Large intestine (tissue), 3 donors: ENCODE data around the gene ZFR. TPM values are rescaled to one million over a fixed set of nuclear protein-coding genes. Genes with fewer than 3 reads are reported as not detected.
"Not testable (repeated sequence)": the region's sequence is repeated elsewhere in the genome, so short reads cannot be mapped to it uniquely, and the experiment has no call there.

Experiments used
- DNase-seq, 2 donors: peaks; one replicate each; pipeline versions ENCODE4 v3.0.0 to v3.0.0-alpha.2; 2013
- H3K27ac ChIP-seq: one replicate; pipeline ENCODE4 v1.5.1; 2013; ENCODE audit warnings: low read length
- H3K27me3 ChIP-seq: 2 replicates; pipeline ENCODE4 v1.6.1; 2013; ENCODE audit warnings: low read length; ENCODE audit not compliant: control insufficient read depth, insufficient read depth
- H3K36me3 ChIP-seq: 2 replicates; pipeline ENCODE4 v1.6.1; 2013; ENCODE audit warnings: low read length; ENCODE audit not compliant: control insufficient read depth, insufficient read depth
- H3K4me1 ChIP-seq: one replicate; pipeline ENCODE4 v1.6.1; 2013; ENCODE audit warnings: low read length; ENCODE audit not compliant: control insufficient read depth, insufficient read depth
- H3K4me3 ChIP-seq: one replicate; pipeline ENCODE4 v1.5.1; 2013; ENCODE audit warnings: low read length
- H3K9me3 ChIP-seq: one replicate; pipeline ENCODE4 v1.6.1; 2013; ENCODE audit warnings: mild to moderate bottlenecking, low read depth, low read length, moderate library complexity; ENCODE audit not compliant: control insufficient read depth
- WGBS: methylation state at CpG from one replicate; pipeline ENCODE4 v1.1.5; 2013; ENCODE audit warnings: low lambda C conversion rate; ENCODE audit not compliant: insufficient coverage; 5-methylcytosine and 5-hydroxymethylcytosine counted together
- polyA plus RNA-seq: library from polyadenylated mRNA; unstranded; fragments of 120-200 nt; gene quantifications from one replicate; pipeline ENCODE4 v1.2.1, GENCODE V29; 2013

Gene ZFR
- polyA plus RNA-seq, 1 donor, result 75.2 TPM

GRCh38 chr5:32454821-32455220 is 10.3 kb upstream of the ZFR start:
- Histone ChIP-seq H3K4me1 (no peaks in the 10 kb centered on the region), H3K36me3 (no peaks in the 10 kb centered on the region), H3K27me3 (no peaks in the 10 kb centered on the region), H3K27ac (no peak overlapping the region), H3K4me3 (no peak overlapping the region), H3K9me3 (no peaks in the 10 kb centered on the region)
- no CpG with 5 or more reads among the region's 5 CpGs for WGBS
- no peak for DNase-seq

- no peaks in the 10 kb centered on the region for H3K36me3 ChIP-seq
- no CpG with 5 or more reads among the region's 5 CpGs for WGBS
- DNase-seq, result no peak
Observed at GRCh38 chr5:32453916-32454315, 9.4 kb upstream of the ZFR start.

GRCh38 chr5:32452316-32452715 is 7.8 kb upstream of the ZFR start:
- H3K27me3 ChIP-seq, H3K27ac ChIP-seq, H3K9me3 ChIP-seq, H3K36me3 ChIP-seq, H3K4me1 ChIP-seq, DNase-seq, H3K4me3 ChIP-seq: not testable (repeated sequence)
- no CpG with 5 or more reads among the region's 6 CpGs for WGBS

More at GRCh38 chr5:32453916-32454315, 9.4 kb upstream of the ZFR start:
- no peak overlapping the region for H3K27ac ChIP-seq
- H3K9me3 ChIP-seq, result no peaks in the 10 kb centered on the region
- H3K27me3 ChIP-seq, result no peaks in the 10 kb centered on the region
- no peaks in the 10 kb centered on the region for H3K4me1 ChIP-seq
- no peak overlapping the region for H3K4me3 ChIP-seq

GRCh38 chr5:32450952-32451351 is 6.4 kb upstream of the ZFR start:
- no peaks in the 10 kb centered on the region for H3K9me3 ChIP-seq
- no peak overlapping the region for H3K27ac ChIP-seq
- no peaks in the 10 kb centered on the region for H3K27me3 ChIP-seq
- H3K4me1 ChIP-seq, result peaks cover 11% of the 10 kb centered on the region
- no peak overlapping the region for H3K4me3 ChIP-seq
- H3K36me3 ChIP-seq, result no peaks in the 10 kb centered on the region
- WGBS, result no CpG with 5 or more reads among the region's 1 CpG
- DNase-seq, result no peak

GRCh38 chr5:32449262-32449661 is 4.7 kb upstream of the ZFR start:
- H3K9me3 ChIP-seq, result no peaks in the 10 kb centered on the region

GRCh38 chr5:32446630-32447029 is 2.1 kb upstream of the ZFR start:
- DNase-seq, result peak; percentile 71 to 88
- WGBS, result no CpG with 5 or more reads among the region's 5 CpGs
- Histone ChIP-seq H3K27me3 (no peaks in the 10 kb centered on the region), H3K27ac (peak overlapping the region; percentile 35), H3K4me3 (no peak overlapping the region), H3K4me1 (peaks cover 25% of the 10 kb centered on the region), H3K36me3 (no peaks in the 10 kb centered on the region), H3K9me3 (no peaks in the 10 kb centered on the region)

More at GRCh38 chr5:32449262-32449661, 4.7 kb upstream of the ZFR start:
- no peak for DNase-seq
- no peaks in the 10 kb centered on the region for H3K27me3 ChIP-seq
- WGBS, result no CpG with 5 or more reads among the region's 2 CpGs
- H3K4me1 ChIP-seq, result peaks cover 17% of the 10 kb centered on the region
- H3K27ac ChIP-seq, result no peak overlapping the region
- H3K36me3 ChIP-seq, result no peaks in the 10 kb centered on the region
- H3K4me3 ChIP-seq, result no peak overlapping the region

GRCh38 chr5:32445831-32446614 is 1.5 kb upstream of the ZFR start:
- H3K27ac ChIP-seq, result peak overlapping the region; percentile 35
- DNase-seq, result no peak
- H3K9me3 ChIP-seq, result no peaks in the 10 kb centered on the region
- no peaks in the 10 kb centered on the region for H3K27me3 ChIP-seq
- no peak overlapping the region for H3K4me3 ChIP-seq
- peaks cover 25% of the 10 kb centered on the region for H3K4me1 ChIP-seq
- 42% methylated on average over 2 of the region's 23 CpGs for WGBS
- no peaks in the 10 kb centered on the region for H3K36me3 ChIP-seq

GRCh38 chr5:32445287-32445758 is 783 bp upstream of the ZFR start:
- Histone ChIP-seq H3K36me3 (no peaks in the 10 kb centered on the region), H3K4me3 (peak overlapping the region; percentile 88), H3K4me1 (peaks cover 25% of the 10 kb centered on the region), H3K27ac (no peak overlapping the region), H3K27me3 (no peaks in the 10 kb centered on the region), H3K9me3 (no peaks in the 10 kb centered on the region)
- DNase-seq, result peak in 1 of 2 donors; percentile 12
- 80% methylated on average over 5 of the region's 10 CpGs for WGBS

GRCh38 chr5:32443541-32444430 is 754 bp downstream of the ZFR start:
- H3K27me3 ChIP-seq, result no peaks in the 10 kb centered on the region
- peaks cover under 1% of the 10 kb centered on the region for H3K36me3 ChIP-seq
- peak; percentile 33 to 83 for DNase-seq
- no peaks in the 10 kb centered on the region for H3K9me3 ChIP-seq
- WGBS, result no CpG with 5 or more reads among the region's 83 CpGs
- H3K4me1 ChIP-seq, result peaks cover 25% of the 10 kb centered on the region
- peak overlapping the region; percentile 89 for H3K27ac ChIP-seq
- peak overlapping the region; percentile 88 for H3K4me3 ChIP-seq

GRCh38 chr5:32443145-32443540 is 1.4 kb downstream of the ZFR start:
- H3K27ac ChIP-seq, result peak overlapping the region; percentile 89
- H3K36me3 ChIP-seq, result peaks cover 2% of the 10 kb centered on the region
- peaks cover 25% of the 10 kb centered on the region for H3K4me1 ChIP-seq
- whole genome bisulfite sequencing, result no CpG with 5 or more reads among the region's 7 CpGs
- H3K27me3 ChIP-seq, result no peaks in the 10 kb centered on the region
- peak overlapping the region; percentile 88 for H3K4me3 ChIP-seq
- H3K9me3 ChIP-seq, result no peaks in the 10 kb centered on the region
- DNase-seq, result no peak
